ENCODE data around the gene TBCEL. TPM values are rescaled to one million over a fixed set of nuclear protein-coding genes. Genes with fewer than 3 reads are reported as not detected.

The TBCEL gene
- total RNA-seq, 1 donor from 2014 or later, result 13.9 TPM

DNA sequence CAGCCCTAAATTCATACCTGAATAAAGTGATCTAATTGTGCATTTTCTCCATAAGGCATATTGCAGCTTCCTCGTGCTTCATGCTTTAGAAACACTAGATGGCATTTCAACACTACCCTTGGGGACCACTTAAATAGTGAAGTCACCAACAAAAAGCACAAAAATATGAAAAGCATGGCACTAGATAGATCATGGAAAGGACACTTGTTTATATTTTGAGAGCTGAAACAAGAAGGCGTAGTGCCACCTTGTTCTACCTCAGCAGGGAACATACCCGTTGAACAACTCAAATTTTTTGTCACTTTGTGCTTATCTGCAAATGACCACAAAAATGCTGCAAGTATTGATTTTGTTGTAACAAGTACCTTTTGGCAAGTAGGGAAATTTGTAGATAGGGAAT, 8.6 kb downstream of the TBCEL start:
- Histone ChIP-seq H3K36me3 (ENCODE audit: control insufficient read depth, insufficient read depth, low read length) (no peaks in the 10 kb centered on the region), H3K4me3 (ENCODE audit: low read depth, low read length) (no peak overlapping the region), H3K27me3 (ENCODE audit: control insufficient read depth, insufficient read depth, low read length) (no peaks in the 10 kb centered on the region)
- TF ChIP-seq, protein P1, sequence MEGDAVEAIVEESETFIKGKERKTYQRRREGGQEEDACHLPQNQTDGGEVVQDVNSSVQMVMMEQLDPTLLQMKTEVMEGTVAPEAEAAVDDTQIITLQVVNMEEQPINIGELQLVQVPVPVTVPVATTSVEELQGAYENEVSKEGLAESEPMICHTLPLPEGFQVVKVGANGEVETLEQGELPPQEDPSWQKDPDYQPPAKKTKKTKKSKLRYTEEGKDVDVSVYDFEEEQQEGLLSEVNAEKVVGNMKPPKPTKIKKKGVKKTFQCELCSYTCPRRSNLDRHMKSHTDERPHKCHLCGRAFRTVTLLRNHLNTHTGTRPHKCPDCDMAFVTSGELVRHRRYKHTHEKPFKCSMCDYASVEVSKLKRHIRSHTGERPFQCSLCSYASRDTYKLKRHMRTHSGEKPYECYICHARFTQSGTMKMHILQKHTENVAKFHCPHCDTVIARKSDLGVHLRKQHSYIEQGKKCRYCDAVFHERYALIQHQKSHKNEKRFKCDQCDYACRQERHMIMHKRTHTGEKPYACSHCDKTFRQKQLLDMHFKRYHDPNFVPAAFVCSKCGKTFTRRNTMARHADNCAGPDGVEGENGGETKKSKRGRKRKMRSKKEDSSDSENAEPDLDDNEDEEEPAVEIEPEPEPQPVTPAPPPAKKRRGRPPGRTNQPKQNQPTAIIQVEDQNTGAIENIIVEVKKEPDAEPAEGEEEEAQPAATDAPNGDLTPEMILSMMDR (IDR thresholded peaks at IDR 0.05; ENCODE audit: insufficient read depth, low read length, poor library complexity, severe bottlenecking), result no peak
- DNase-seq (ENCODE audit: low read depth), result no peak

DNA sequence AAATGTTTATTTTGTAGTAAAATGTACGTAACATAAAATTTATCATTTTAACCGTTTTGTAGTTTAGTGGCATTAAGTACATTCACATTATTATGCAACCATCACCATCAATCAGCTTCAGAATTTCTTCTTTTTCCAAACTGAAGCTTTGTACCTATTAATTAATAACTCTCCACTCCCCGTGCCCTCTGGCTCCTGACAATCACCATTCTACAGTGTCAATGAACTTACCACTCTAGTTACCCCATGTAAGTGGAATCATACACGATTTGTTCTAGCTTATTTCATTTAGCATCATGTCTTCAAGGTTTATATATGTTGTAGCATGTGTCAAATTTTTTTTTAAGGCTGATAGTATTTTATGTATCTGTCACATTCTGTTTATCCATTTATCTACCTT, 9.7 kb downstream of the TBCEL start:
- no peak for DNase-seq (ENCODE audit: low read depth)
- Histone ChIP-seq H3K27me3 (ENCODE audit: control insufficient read depth, insufficient read depth, low read length) (no peaks in the 10 kb centered on the region), H3K36me3 (ENCODE audit: control insufficient read depth, insufficient read depth, low read length) (no peaks in the 10 kb centered on the region), H3K4me3 (ENCODE audit: low read depth, low read length) (no peak overlapping the region)
- TF ChIP-seq, protein P1 (IDR thresholded peaks at IDR 0.05; ENCODE audit: insufficient read depth, low read length, poor library complexity, severe bottlenecking), result no peak

DNA sequence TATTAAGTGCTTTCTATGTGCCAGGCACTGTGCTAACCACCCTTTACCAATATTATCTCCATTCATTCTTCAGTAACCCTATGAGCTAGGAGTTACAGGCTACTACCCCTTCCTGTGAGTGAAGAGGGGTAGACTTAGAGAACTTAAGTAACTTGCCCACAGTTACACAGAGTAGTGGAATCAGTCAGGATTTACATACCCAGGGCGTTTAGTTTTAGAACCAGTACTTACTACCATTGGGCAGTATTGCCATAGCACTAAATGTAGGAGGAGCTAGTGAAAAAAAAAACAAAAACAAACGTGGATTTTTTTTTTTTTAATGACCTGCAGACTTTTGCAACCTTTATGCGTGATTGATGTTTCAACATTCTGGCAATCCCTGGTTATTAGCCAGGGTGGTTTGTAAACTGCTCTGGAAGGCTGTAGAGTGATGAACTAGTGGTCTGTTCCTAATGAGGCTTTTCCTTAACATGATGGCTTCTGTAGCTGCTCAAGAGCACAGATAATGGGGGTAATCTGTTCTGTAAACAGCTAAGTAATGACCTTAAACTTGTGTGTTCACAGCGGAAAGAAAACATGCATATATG, 11.4 kb downstream of the TBCEL start:
- no peak for DNase-seq (ENCODE audit: low read depth)
- no peaks in the 10 kb centered on the region for H3K27me3 ChIP-seq (ENCODE audit: control insufficient read depth, insufficient read depth, low read length)
- H3K4me3 ChIP-seq (ENCODE audit: low read depth, low read length), result no peak overlapping the region
- no peaks in the 10 kb centered on the region for H3K36me3 ChIP-seq (ENCODE audit: control insufficient read depth, insufficient read depth, low read length)
- TF ChIP-seq, protein P1 (IDR thresholded peaks at IDR 0.05; ENCODE audit: insufficient read depth, low read length, poor library complexity, severe bottlenecking), result no peak

DNA sequence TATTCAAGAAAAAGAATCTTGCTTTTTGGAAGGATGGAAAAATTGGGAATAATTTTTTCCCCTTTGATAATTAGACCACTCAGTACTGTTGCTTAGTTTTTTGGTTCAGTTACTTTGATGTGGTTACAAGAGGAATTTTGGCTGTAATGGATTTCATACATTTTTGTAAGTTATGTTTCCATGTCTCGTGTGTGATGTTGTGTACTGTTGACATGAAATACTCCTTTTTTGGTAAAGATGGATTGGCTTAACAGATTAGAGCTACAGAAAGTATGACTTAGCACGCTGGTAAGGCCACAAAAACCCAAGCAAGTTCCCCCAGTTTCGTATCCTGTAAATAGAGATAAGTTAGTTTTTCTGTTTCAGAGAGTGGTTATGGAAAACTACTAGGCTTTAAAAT, 11.9 kb downstream of the TBCEL start:
- TF ChIP-seq, protein P1 (IDR thresholded peaks at IDR 0.05; ENCODE audit: insufficient read depth, low read length, poor library complexity, severe bottlenecking), result no peak
- no peak for DNase-seq (ENCODE audit: low read depth)
- no peaks in the 10 kb centered on the region for H3K27me3 ChIP-seq (ENCODE audit: control insufficient read depth, insufficient read depth, low read length)
- H3K36me3 ChIP-seq (ENCODE audit: control insufficient read depth, insufficient read depth, low read length), result no peaks in the 10 kb centered on the region
- no peak overlapping the region for H3K4me3 ChIP-seq (ENCODE audit: low read depth, low read length)

DNA sequence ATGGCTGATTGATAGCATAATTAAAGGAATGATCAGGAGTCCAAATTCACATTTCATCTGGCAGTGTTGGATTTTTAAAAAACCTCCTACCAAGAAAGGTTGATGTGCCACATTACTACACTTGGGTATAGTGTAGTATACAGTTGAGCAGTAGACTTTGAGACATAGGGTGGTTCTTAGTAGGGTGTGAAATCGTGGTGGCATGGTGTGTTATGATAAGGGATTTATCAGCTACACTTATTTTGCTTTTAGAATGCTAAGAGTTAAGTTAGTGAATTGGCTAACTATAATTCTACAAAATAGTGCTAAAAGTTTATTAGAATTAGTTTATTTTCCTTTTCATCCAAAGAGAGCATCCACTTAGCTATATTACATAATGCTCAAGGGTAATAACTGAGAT, 13.1 kb downstream of the TBCEL start:
- no peak for DNase-seq (ENCODE audit: low read depth)
- no peaks in the 10 kb centered on the region for H3K36me3 ChIP-seq (ENCODE audit: control insufficient read depth, insufficient read depth, low read length)
- H3K27me3 ChIP-seq (ENCODE audit: control insufficient read depth, insufficient read depth, low read length), result no peaks in the 10 kb centered on the region
- TF ChIP-seq, protein P1 (IDR thresholded peaks at IDR 0.05; ENCODE audit: insufficient read depth, low read length, poor library complexity, severe bottlenecking), result no peak
- no peak overlapping the region for H3K4me3 ChIP-seq (ENCODE audit: low read depth, low read length)
